Activated T-cell treated with anti-CD3 and anti-CD28 coated beads for 24 hours (primary cell): ENCODE measurements around the gene MSGN1.

Source experiments
- DNase-seq: peaks from one replicate; pipeline ENCODE4 v3.0.0-alpha.2; 2020; ENCODE audit warnings: low read depth

The MSGN1 gene, protein sequence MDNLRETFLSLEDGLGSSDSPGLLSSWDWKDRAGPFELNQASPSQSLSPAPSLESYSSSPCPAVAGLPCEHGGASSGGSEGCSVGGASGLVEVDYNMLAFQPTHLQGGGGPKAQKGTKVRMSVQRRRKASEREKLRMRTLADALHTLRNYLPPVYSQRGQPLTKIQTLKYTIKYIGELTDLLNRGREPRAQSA

GRCh38 chr2:17816396-17817245 is at the start of gene MSGN1:
Gene MSGN1, plus strand, starts transcription at chr2:17816460. Its CDS starts 59 bp downstream, at chr2:17816519.
- DNase-seq: no peak

- no peak for DNase-seq
These were observed 47.4 kb upstream of the MSGN1 start for GRCh38 chr2:17768894-17769293.

- DNase-seq: no peak
These were observed 44.3 kb upstream of the MSGN1 start for GRCh38 chr2:17771956-17772355.

DNA sequence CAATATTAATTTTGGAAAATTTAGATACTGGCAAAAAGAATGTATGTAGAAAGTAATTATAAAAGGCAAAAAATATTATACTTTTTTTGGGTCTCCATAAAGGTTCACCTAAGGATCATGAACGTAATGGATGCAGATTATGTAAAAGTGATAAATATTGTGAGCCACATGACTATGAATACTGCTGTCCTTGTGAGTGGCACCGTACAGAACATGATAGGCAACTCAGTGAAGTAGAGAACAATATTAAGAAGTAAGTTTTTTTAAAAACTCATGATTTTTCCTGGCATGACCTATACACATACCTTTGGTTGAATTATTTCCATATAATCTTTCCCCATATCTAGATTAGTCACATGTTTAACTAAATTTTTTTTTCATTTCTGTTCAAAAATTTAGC is 43.7 kb upstream of the MSGN1 start:
- DNase-seq: no peak

DNA sequence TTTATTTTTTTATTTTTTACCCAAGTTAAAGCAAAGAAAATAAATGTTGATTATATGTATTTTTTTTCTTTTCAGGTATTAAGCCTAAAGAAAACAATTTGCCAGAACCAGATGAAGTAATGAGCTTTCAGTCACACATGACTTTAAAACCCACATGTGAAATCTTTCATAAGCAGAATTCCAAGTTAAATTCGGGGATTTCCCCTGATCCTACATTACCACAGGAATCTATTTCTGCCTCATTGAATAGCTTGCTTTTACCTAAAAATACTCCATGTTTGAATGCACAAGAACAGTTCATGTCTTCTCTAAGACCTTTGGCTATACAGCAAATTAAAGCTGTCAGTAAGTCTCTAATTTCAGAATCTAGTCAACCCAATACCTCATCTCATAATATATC is 35.7 kb upstream of the MSGN1 start:
- no peak for DNase-seq

- no peak for DNase-seq
These were observed 34.8 kb upstream of the MSGN1 start for GRCh38 chr2:17781482-17781881.

DNA sequence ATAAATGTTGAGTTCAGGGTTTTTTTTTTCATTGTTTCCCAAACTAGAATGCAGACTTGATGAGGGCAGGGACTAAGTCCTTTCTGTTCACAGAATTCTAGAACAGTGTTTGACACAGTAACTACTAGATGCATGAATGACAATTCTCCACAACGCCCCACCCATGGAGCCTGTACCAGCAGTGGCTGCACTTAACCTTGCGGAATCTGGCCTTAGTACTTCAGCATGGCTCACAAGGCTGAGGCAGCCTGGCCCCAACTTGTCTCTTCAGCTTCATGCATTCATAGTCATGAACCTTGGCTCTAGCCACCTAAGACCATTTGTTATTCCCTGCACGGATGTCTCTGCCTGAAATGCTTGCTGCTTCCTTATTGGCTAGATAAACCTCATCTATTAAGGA is 29.5 kb upstream of the MSGN1 start:
- DNase-seq: no peak

DNA sequence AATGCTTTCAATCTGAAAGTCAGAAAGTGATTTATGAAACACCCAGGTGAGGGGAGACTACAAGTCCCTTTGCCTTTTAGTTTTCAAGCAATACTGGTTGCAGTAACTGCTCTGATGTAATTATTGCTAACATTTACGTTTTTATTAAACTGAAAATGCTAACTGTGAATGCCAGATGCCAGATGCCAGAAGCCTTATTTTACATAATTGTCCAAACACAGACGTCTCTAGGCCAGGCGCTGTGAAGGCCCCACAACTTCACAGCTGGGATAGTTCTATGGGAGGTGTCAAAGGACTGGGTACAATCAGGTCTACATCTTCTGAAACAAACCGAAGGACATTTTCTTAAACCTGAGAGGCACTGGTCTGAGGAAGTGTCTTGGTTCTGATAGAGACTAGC is 27.5 kb upstream of the MSGN1 start:
- no peak for DNase-seq

GRCh38 chr2:17790536-17790935 is 25.7 kb upstream of the MSGN1 start:
- no peak for DNase-seq

DNA sequence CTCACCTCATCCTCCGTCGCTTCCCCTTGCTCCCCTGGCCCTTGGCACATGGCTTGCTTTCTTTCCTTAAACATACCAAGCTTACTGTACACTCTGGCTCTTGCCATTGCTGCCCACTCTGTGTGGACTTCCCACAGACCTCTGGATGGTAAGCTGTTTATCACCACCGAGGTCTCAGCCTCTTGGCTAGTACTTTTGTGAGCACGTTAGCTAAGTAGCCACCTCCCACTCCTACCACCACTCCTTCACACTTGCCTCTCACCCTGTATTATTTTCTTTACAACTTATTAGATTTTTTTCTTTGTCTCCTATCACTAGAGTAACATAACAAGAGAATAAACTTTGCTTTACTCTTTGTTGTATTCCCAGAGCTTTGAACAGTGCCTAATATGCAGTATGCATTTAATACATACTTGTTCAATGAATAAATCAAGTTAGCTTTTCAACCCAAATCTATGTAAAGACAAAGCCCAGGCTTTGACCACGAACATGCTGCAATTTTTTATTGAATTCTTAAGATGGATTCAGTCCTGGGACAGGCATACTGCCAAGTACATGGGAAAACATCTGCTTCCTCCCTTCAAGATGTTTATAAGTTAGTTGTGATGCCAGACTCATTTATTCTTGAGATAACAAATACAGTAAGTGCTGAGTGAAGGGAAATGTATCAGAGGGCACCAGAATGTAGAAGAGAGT is 25.0 kb upstream of the MSGN1 start:
- no peak for DNase-seq

DNA sequence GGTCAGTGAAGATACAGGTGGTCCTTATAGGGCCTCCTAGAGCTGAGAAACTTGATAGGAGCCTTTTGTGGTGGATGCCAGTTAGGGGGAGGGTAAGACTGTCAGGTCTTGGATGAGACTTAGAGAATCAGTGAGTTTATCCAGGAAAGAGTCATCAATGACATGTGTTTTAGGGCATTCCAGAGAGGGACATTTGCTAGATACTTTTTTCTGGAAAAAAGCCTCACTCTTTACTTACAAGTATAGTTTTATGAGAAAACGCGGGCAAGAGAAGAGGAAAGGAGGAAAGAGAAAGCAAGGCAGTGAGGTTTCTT is 24.5 kb upstream of the MSGN1 start:
- DNase-seq: no peak

- no peak for DNase-seq
These were observed 23.7 kb upstream of the MSGN1 start for GRCh38 chr2:17792515-17792914.

GRCh38 chr2:17793296-17793695 is 23.0 kb upstream of the MSGN1 start:
- DNase-seq: no peak

- DNase-seq: no peak
These were observed 22.4 kb upstream of the MSGN1 start for GRCh38 chr2:17793803-17794354.

GRCh38 chr2:17795309-17795708 is 21.0 kb upstream of the MSGN1 start:
- DNase-seq: no peak

GRCh38 chr2:17798338-17798737 is 17.9 kb upstream of the MSGN1 start:
- DNase-seq: no peak

DNA sequence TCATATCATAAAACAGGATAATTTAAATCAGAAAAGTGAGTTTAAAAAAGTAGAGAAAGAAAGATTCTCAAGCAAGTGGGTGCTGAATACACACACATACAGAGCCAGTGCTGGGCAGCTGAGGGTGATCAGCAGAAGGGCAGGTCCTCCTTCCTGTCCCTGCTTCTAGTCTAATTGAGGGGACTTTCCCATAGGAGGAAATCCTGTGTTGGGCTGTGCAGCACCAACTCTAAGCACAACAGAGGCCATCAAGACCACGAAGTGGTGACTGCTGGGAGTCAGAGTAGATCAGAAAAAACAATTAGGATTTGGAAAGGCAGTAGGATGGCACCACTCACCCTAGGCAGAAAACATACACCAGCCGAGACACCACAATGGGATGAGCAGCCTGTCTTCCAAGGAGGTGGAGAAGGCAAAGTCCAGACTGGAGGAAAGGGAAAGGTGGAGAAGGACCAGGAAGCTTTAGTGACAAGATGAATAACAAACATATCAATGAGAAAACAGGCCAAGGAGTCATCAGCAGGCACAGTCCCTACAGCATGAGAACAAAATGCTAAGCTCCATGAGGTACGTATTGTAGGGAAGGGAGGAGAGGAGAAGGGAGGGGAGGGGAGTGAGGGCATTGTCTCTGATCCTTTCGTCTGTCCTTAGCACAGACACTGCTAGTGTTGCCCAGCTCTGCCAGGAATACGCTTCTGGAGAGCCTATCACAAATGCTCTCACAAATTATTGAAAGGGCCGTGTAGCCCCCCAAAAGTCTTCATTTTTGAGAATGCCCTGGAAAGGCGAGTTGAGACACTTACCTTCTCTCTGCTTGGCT is 16.7 kb upstream of the MSGN1 start:
- no peak for DNase-seq

GRCh38 chr2:17800219-17800618 is 16.0 kb upstream of the MSGN1 start:
- no peak for DNase-seq

- DNase-seq: no peak
These were observed 15.4 kb upstream of the MSGN1 start for GRCh38 chr2:17800693-17801458.

- DNase-seq: no peak
These were observed 12.8 kb upstream of the MSGN1 start for GRCh38 chr2:17803497-17803896.

DNA sequence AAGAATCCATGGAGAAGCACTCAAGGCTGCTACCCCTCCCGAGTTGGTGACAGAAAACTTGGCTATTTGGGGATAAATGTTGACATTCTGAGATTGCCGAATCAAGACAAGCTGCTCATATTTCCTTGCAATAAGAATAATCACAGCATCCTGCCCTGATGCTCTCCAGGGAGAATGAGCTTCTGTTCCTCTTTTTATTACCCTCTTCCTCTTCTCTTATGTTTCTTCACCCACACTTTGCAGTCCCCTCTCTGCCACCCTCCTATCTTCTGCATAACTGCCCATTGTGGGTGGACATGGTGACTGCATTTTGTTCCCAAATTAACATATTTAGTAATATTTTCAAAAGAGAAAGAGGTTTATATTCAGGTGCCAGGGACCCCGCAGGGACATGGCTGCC is 11.9 kb upstream of the MSGN1 start:
- DNase-seq: no peak
